Transverse colon (tissue), 3 donors: ENCODE data around the gene CYSTM1.

ENCODE experiments used
- EP300 ChIP-seq: sonication (generic); formaldehyde crosslinking; IDR thresholded peaks from one replicate; pipeline ENCODE4 v1.6.1; 2017; ENCODE audit warnings: antibody characterized with exemption, low read depth
- TF ChIP-seq, protein P1 (sequence below), 5 experiments: fragments of 200-600 bp in 3 of 5; fragments of 450-650 bp in 2 of 5; sonication (generic) in 3 of 5; IDR thresholded peaks; 1 replicate in 2 of 5; 2 replicates in 3 of 5; pipeline ENCODE4 v1.5.1; 2016 to 2017; ENCODE audit warnings: antibody characterized with exemption in 5 of 5, inconsistent platforms in 3 of 5, mild to moderate bottlenecking in 2 of 5, moderate library complexity in 1 of 5

DNA sequence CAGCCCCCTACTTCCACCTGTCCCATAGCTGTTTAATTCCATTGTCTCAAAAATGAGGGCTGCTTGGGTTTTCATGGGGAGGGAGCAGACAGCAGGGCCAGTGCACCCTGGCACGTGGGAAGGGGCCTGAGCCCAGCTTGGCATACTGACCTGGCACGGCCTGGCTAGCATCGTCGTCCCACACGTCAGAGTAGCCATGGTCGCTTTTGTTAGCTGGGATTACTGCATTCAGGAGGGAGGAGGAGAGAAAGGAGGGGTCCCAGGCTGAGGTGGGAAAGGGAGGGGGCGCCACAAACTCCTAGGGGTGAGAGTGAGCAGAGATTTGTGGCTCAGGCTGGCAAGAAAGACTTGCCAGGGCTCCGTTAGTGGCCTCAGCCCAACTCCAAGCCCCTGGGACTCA, 21.1 kb upstream of the CYSTM1 start:
- no peak for TF ChIP-seq EP300
- TF ChIP-seq, protein P1, sequence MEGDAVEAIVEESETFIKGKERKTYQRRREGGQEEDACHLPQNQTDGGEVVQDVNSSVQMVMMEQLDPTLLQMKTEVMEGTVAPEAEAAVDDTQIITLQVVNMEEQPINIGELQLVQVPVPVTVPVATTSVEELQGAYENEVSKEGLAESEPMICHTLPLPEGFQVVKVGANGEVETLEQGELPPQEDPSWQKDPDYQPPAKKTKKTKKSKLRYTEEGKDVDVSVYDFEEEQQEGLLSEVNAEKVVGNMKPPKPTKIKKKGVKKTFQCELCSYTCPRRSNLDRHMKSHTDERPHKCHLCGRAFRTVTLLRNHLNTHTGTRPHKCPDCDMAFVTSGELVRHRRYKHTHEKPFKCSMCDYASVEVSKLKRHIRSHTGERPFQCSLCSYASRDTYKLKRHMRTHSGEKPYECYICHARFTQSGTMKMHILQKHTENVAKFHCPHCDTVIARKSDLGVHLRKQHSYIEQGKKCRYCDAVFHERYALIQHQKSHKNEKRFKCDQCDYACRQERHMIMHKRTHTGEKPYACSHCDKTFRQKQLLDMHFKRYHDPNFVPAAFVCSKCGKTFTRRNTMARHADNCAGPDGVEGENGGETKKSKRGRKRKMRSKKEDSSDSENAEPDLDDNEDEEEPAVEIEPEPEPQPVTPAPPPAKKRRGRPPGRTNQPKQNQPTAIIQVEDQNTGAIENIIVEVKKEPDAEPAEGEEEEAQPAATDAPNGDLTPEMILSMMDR (IDR thresholded peaks at IDR 0.05) = no peak
